HG03521 (cell line): ENCODE results near the gene ACTL10.
"Not testable (repeated sequence)": the region's sequence is repeated elsewhere in the genome, so short reads cannot be mapped to it uniquely, and the experiment has no call there.

Experiments used
- ATAC-seq: cut with Tn5 transposase; IDR thresholded peaks from one replicate; pipeline ENCODE4 v1.9.1; 2021; ENCODE audit warnings: mild to moderate bottlenecking, moderate library complexity; ENCODE audit not compliant: unreplicated experiment

ACTL10 gene

GRCh38 chr20:33666293-33667244 is at the start of gene ACTL10:
TSS of gene ACTL10 (plus strand) at chr20:33666943. CDS start at chr20:33667498, 555 bp downstream.
- peak; percentile 66 for ATAC-seq

- no peak for ATAC-seq
Observed at GRCh38 chr20:33621717-33622400, 44.9 kb upstream of the ACTL10 start.

GRCh38 chr20:33622705-33623365 is 43.9 kb upstream of the ACTL10 start:
- no peak for ATAC-seq

- no peak for ATAC-seq
Observed at GRCh38 chr20:33624399-33624798, 42.3 kb upstream of the ACTL10 start.

- ATAC-seq, result no peak
Observed at GRCh38 chr20:33626190-33626589, 40.6 kb upstream of the ACTL10 start.

- ATAC-seq, result no peak
Observed at GRCh38 chr20:33627577-33628216, 39.0 kb upstream of the ACTL10 start.

- ATAC-seq, result no peak
Observed at GRCh38 chr20:33629533-33629932, 37.2 kb upstream of the ACTL10 start.

GRCh38 chr20:33629979-33630378 is 36.8 kb upstream of the ACTL10 start:
- no peak for ATAC-seq

- no peak for ATAC-seq
Observed at GRCh38 chr20:33630507-33630906, 36.2 kb upstream of the ACTL10 start.

GRCh38 chr20:33631910-33632309 is 34.8 kb upstream of the ACTL10 start:
- ATAC-seq, result not testable (repeated sequence)

GRCh38 chr20:33635341-33635740 is 31.4 kb upstream of the ACTL10 start:
- ATAC-seq, result no peak

- no peak for ATAC-seq
Observed at GRCh38 chr20:33636776-33637175, 30.0 kb upstream of the ACTL10 start.

GRCh38 chr20:33640287-33640686 is 26.5 kb upstream of the ACTL10 start:
- no peak for ATAC-seq

GRCh38 chr20:33644313-33645071 is 22.3 kb upstream of the ACTL10 start:
- ATAC-seq, result no peak

- ATAC-seq, result no peak
Observed at GRCh38 chr20:33645072-33645358, 21.7 kb upstream of the ACTL10 start.

GRCh38 chr20:33645396-33645795 is 21.3 kb upstream of the ACTL10 start:
- ATAC-seq, result no peak

- no peak for ATAC-seq
Observed at GRCh38 chr20:33646191-33646590, 20.6 kb upstream of the ACTL10 start.

- not testable (repeated sequence) for ATAC-seq
Observed at GRCh38 chr20:33646959-33647602, 19.7 kb upstream of the ACTL10 start.

GRCh38 chr20:33647603-33648395 is 18.9 kb upstream of the ACTL10 start:
- ATAC-seq, result no peak
